ENCODE measurements around the gene DDB1. TPM values are rescaled to one million over a fixed set of nuclear protein-coding genes. Genes with fewer than 3 reads are reported as not detected.

DDB1 gene
- total and polyA plus RNA-seq, 2 experiments from 2014 or later, result 286 to 321 TPM

DNA sequence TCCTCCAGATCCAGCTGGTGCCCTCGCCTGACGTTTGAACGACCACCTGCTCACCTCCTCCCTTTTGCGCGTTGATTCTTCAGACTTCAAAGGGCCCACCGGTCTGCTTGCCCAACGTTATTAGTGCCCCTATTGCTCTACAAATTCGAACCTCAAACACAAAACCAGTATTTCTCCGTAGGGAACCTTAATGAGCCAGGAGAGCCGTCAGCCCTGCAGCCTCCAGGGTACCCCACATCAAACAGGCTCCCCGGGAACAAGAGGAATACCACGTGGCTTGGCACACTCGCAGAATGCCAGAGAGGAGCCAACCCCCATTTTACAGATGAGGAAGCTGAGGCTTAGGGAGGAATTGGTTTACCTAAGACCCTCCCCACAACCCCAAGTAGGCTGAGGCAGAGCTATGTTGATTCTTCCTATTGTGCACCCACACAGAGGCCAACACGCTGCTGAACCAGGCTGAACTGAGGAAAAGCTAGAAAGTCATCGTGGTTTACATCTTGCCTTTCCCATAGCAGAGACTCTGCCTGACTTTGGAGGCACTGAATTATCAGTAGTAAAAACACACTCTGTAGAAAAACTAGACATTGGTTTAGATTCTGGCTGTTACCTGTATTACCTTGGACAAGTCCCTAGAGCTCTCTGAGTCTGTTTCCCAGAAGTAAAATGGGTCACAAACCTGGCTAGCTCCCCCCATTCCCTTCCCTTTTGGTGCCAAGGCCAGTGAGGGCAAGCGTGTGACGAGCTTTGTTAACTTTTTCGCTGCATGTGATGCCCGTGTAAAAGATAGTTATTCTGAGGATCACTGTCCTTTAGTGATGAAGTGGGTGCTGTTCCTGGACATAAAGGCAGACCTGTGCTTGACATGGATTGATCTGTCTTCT, 887 bp upstream of the DDB1 start:
- H3K4me3 ChIP-seq, result peak overlapping the region; percentile 95
- no peak for TF ChIP-seq CTCF (IDR thresholded peaks at IDR 0.05; ENCODE audit: low read depth, low read length)
- no peak for DNase-seq (ENCODE audit: low read depth in 1 of 2, low spot score in 1 of 2)
- H3K27ac ChIP-seq, result peak overlapping the region; percentile 95
- H3K27me3 ChIP-seq, result no peaks in the 10 kb centered on the region
- H3K4me1 ChIP-seq (ENCODE audit: low read depth), result peaks cover 13% of the 10 kb centered on the region
- H3K9me3 ChIP-seq (ENCODE audit: low read depth), result no peaks in the 10 kb centered on the region
- peaks cover 6% of the 10 kb centered on the region for H3K36me3 ChIP-seq

GRCh38 chr11:61332281-61332796, 566 bp downstream of the DDB1 start:
- peaks cover 13% of the 10 kb centered on the region for H3K4me1 ChIP-seq (ENCODE audit: low read depth)
- H3K27ac ChIP-seq, result peak overlapping the region; percentile 95
- peaks cover 19% of the 10 kb centered on the region for H3K36me3 ChIP-seq
- no peaks in the 10 kb centered on the region for H3K9me3 ChIP-seq (ENCODE audit: low read depth)
- no peaks in the 10 kb centered on the region for H3K27me3 ChIP-seq
- peak; percentile 2 for TF ChIP-seq CTCF (IDR thresholded peaks at IDR 0.05; ENCODE audit: low read depth, low read length)
- peak overlapping the region; percentile 95 for H3K4me3 ChIP-seq
- peak; percentile 28 to 29 for DNase-seq (ENCODE audit: low read depth in 1 of 2, low spot score in 1 of 2)

DNA sequence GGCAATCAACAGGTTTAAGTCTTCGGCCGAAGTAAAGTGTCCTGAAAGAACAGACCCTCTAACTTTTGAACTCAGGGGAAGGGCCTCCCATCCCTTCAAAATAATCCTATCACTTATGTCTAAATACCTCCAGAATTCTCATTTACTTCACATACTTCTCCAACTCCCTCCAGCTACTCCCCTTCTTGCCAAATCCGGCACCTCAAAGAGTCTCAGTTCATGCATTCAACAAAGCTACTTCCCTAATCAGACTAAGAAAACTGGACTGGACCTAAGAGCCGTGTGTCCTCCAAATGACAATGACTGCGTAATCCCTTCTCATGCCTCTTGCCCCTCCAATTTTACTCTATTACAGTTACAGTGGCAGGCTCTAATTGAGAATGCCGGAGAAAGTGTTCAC, 1.3 kb downstream of the DDB1 start:
- Histone ChIP-seq H3K36me3 (peaks cover 23% of the 10 kb centered on the region), H3K4me1 (ENCODE audit: low read depth) (peaks cover 13% of the 10 kb centered on the region), H3K9me3 (ENCODE audit: low read depth) (no peaks in the 10 kb centered on the region), H3K27me3 (no peaks in the 10 kb centered on the region), H3K4me3 (peak overlapping the region; percentile 95), H3K27ac (peak overlapping the region; percentile 95)
- no peak for DNase-seq (ENCODE audit: low read depth in 1 of 2, low spot score in 1 of 2)
- TF ChIP-seq CTCF (IDR thresholded peaks at IDR 0.05; ENCODE audit: low read depth, low read length), result no peak

DNA sequence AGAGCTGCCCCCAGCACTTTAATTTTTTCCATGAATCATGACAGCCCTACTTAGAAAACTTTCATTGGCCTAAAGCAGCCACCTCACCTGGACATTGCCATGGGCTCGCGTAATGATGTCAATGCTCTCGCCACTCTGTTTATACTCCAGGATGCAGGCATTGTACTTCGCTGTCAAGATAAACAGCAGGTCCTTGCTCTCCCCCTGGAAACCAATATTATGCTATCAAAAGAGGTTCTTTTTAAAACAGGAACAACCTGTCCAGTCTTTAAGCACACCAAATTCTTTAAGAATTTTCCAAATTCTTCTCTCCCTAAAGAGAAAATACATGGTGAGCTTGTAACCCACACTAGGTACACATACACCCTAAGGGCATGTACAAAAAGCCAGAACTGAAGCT, 3.0 kb downstream of the DDB1 start:
- peaks cover 35% of the 10 kb centered on the region for H3K36me3 ChIP-seq
- H3K27ac ChIP-seq, result no peak overlapping the region
- no peak for TF ChIP-seq CTCF (IDR thresholded peaks at IDR 0.05; ENCODE audit: low read depth, low read length)
- peaks cover 13% of the 10 kb centered on the region for H3K4me1 ChIP-seq (ENCODE audit: low read depth)
- no peak for DNase-seq (ENCODE audit: low read depth in 1 of 2, low spot score in 1 of 2)
- no peaks in the 10 kb centered on the region for H3K9me3 ChIP-seq (ENCODE audit: low read depth)
- no peak overlapping the region for H3K4me3 ChIP-seq
- H3K27me3 ChIP-seq, result no peaks in the 10 kb centered on the region

DNA sequence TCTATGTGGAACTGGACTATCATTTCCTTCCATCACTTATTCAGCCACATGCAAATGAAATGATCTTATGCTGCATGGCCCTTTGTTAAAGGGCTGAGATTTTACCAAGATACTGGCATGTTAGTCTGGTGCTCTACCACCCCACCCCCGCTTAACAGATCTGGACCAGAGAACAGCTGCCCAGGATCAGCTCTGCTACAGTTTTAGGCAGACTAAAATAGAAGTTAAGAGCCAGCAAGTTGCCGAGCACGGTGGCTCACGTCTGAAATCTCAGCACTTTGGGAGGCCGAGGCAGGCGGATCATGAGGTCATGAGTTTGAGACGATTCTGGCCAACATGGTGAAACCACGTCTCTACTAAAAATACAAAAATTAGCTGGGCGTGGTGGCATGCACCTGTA, 4.6 kb downstream of the DDB1 start:
- H3K36me3 ChIP-seq, result peaks cover 49% of the 10 kb centered on the region
- DNase-seq (ENCODE audit: low read depth in 1 of 2, low spot score in 1 of 2), result no peak
- H3K4me1 ChIP-seq (ENCODE audit: low read depth), result peaks cover 9% of the 10 kb centered on the region
- no peaks in the 10 kb centered on the region for H3K27me3 ChIP-seq
- H3K27ac ChIP-seq, result no peak overlapping the region
- no peak for TF ChIP-seq CTCF (IDR thresholded peaks at IDR 0.05; ENCODE audit: low read depth, low read length)
- no peak overlapping the region for H3K4me3 ChIP-seq
- no peaks in the 10 kb centered on the region for H3K9me3 ChIP-seq (ENCODE audit: low read depth)
